Measurements from ENCODE around the gene PEX11A.

PEX11A gene

GRCh38 chr15:89690276-89691218 is at the start of gene PEX11A, which contains the start of gene WDR93:
Gene PEX11A (minus strand): TSS chr15:89690754. CDS start chr15:89690632, 122 bp downstream.
Gene WDR93 (plus strand): TSS chr15:89690811. CDS start chr15:89701747, 10,936 bp downstream.
- no peak for TF ChIP-seq CTCF (IDR thresholded peaks at IDR 0.05; ENCODE audit: insufficient read depth, low read length, missing control alignments)
- ChIA-PET CTCF (interaction anchor here (0.9 kb wide), 1 partner anchor 12 kb away, joined by 3 read pairs; no protein-coding TSS in a partner anchor), POLR2A (no interaction called here)
- DNase-seq (ENCODE audit: low read depth, low spot score), result no peak
- H3K4me3 ChIP-seq (ENCODE audit: low read depth, low read length), result peak within 1 kb of the TSS; percentile 94

- DNase-seq (ENCODE audit: low read depth, low spot score), result no peak
- peak; percentile 76 for TF ChIP-seq CTCF (IDR thresholded peaks at IDR 0.05; ENCODE audit: insufficient read depth, low read length, missing control alignments)
- CTCF ChIA-PET, result interaction anchor here (0.6 to 30.0 kb wide), 37 partner anchors 8 to 493 kb away, joined by 3 to 842 read pairs (median 6); partner anchors contain the start of genes ANPEP, AP3S2, ARPIN and MESP1
- POLR2A ChIA-PET, result interaction anchor here (1.1 kb wide), 1 partner anchor 154 kb away, joined by 3 read pairs; no protein-coding TSS in a partner anchor
- no peak overlapping the region for H3K4me3 ChIP-seq (ENCODE audit: low read depth, low read length)
Observed at GRCh38 chr15:89740137-89740536, 49.6 kb upstream of the PEX11A start.

- no peak overlapping the region for H3K4me3 ChIP-seq (ENCODE audit: low read depth, low read length)
- ChIA-PET CTCF (interaction anchor here (0.7 to 3.6 kb wide), 3 partner anchors 9 to 152 kb away, joined by 3 to 24 read pairs (median 7); no protein-coding TSS in a partner anchor), POLR2A (no interaction called here)
- no peak for TF ChIP-seq CTCF (IDR thresholded peaks at IDR 0.05; ENCODE audit: insufficient read depth, low read length, missing control alignments)
- no peak for DNase-seq (ENCODE audit: low read depth, low spot score)
Observed at GRCh38 chr15:89735773-89736172, 45.2 kb upstream of the PEX11A start.

- TF ChIP-seq CTCF (IDR thresholded peaks at IDR 0.05; ENCODE audit: insufficient read depth, low read length, missing control alignments), result no peak
- POLR2A ChIA-PET, result no interaction called here
- CTCF ChIA-PET, result interaction anchor here (0.8 to 2.6 kb wide), 9 partner anchors 8 to 239 kb away, joined by 3 to 16 read pairs (median 4); partner anchors contain the start of gene MESP1
- H3K4me3 ChIP-seq (ENCODE audit: low read depth, low read length), result no peak overlapping the region
- no peak for DNase-seq (ENCODE audit: low read depth, low spot score)
Observed at GRCh38 chr15:89732451-89733172, 42.1 kb upstream of the PEX11A start.

- TF ChIP-seq CTCF (IDR thresholded peaks at IDR 0.05; ENCODE audit: insufficient read depth, low read length, missing control alignments), result no peak
- CTCF ChIA-PET, result interaction anchor here (0.9 to 2.6 kb wide), 5 partner anchors 9 to 157 kb away, joined by 3 to 16 read pairs (median 4); no protein-coding TSS in a partner anchor
- POLR2A ChIA-PET, result interaction anchor here (0.6 kb wide), 1 partner anchor 24 kb away, joined by 3 read pairs; no protein-coding TSS in a partner anchor
- DNase-seq (ENCODE audit: low read depth, low spot score), result no peak
- H3K4me3 ChIP-seq (ENCODE audit: low read depth, low read length), result no peak overlapping the region
Observed at GRCh38 chr15:89731275-89731674, 40.7 kb upstream of the PEX11A start.
